Testis (tissue), 2 donors: ENCODE results near the gene TDRD12.

Experiments used
- CTCF ChIP-seq, 3 experiments: fragments of 450-650 bp in 2 of 3; fragments of 200-600 bp in 1 of 3; sonication (generic) in 1 of 3; IDR thresholded peaks; one replicate each; pipeline ENCODE4 v1.5.1; 2016 to 2019; ENCODE audit warnings: antibody characterized with exemption in 3 of 3, mild to moderate bottlenecking in 2 of 3, moderate library complexity in 1 of 3
- POLR2A ChIP-seq: fragments of 450-650 bp; IDR thresholded peaks from one replicate; pipeline ENCODE4 v1.6.1; 2017; ENCODE audit warnings: antibody characterized with exemption, mild to moderate bottlenecking, moderate library complexity

GRCh38 chr19:32757189-32757588 lies 37.6 kb downstream of the TDRD12 start:
- TF ChIP-seq CTCF (IDR thresholded peaks at IDR 0.05) (no peak), POLR2A (no peak)
